ENCODE results near the gene PLRG1.
A peak's percentile ranks its signal among the peaks of the same experiment; 100 is the strongest.

The PLRG1 gene

DNA sequence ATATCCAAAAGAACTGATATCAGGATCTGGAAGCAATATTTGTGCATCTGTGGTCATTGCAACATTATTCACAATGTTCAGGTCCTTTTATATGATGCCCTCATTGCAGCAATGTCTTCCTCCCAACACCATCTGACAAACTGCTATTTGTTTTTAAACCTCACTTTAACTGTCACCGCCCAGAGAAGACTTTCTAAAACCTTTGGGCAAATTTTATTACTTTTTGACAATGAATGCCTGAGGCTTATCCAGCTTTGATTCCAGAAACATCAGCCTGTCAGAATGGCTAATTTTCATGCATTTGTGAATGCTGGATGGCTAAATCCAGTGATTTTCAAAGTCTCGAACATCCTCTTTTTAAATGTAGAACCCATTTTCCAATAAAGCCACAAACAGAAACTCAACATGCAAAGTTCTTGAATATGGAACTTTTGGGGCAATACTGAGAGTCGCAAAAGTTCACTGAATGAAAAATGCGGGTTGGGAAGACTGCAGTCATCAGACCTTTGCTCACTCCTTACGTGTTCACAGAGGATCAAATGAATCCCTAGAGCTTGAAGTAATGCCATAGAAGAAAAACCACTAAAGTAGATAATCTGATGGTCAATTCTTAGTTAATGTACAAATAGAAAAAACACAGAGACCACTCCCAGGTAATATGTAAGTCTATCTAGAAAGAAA is 23.1 kb upstream of the PLRG1 start:
- DNase-seq = no peak

DNA sequence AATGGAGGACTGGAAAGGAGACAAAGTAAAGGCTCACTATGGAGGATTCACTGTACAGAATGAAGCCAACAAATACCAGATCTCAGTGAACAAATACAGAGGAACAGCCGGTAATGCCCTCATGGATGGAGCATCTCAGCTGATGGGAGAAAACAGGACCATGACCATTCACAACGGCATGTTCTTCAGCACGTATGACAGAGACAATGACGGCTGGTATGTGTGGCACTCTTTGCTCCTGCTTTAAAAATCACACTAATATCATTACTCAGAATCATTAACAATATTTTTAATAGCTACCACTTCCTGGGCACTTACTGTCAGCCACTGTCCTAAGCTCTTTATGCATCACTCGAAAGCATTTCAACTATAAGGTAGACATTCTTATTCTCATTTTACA is 19.4 kb upstream of the PLRG1 start:
- DNase-seq = no peak

DNA sequence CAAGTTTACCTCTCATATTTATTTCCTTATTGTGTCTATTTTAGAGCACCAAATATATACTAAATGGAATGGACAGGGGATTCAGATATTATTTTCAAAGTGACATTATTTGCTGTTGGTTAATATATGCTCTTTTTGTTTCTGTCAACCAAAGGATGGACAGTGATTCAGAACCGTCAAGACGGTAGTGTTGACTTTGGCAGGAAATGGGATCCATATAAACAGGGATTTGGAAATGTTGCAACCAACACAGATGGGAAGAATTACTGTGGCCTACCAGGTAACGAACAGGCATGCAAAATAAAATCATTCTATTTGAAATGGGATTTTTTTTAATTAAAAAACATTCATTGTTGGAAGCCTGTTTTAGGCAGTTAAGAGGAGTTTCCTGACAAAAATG is 18.8 kb upstream of the PLRG1 start:
- no peak for DNase-seq

DNA sequence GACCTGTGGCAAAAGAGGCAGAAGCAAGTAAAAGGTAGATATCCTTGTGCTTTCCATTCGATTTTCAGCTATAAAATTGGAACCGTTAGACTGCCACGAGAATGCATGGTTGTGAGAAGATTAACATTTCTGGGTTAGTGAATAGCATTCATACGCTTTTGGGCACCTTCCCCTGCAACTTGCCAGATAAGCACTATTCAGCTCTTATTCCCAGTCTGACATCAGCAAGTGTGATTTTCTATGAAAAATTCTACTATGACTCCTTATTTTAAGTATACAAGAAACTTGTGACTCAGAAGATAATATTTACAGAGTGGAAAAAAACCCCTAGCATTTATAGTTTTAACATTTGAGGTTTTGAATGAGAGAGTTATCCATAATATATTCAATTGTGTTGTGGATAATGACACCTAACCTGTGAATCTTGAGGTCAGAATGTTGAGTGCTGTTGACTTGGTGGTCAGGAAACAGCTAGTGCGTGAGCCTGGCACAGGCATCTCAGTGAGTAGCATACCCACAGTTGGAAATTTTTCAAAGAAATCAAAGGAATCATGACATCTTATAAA is 16.5 kb upstream of the PLRG1 start:
- no peak for DNase-seq

DNA sequence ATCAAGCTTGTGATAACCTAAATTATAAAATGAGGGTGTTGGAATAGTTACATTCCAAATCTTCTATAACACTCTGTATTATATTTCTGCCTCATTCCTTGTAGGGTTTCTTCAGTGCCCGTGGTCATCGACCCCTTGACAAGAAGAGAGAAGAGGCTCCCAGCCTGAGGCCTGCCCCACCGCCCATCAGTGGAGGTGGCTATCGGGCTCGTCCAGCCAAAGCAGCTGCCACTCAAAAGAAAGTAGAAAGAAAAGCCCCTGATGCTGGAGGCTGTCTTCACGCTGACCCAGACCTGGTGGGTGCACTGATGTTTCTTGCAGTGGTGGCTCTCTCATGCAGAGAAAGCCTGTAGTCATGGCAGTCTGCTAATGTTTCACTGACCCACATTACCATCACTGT is 15.5 kb upstream of the PLRG1 start:
- no peak for DNase-seq

DNA sequence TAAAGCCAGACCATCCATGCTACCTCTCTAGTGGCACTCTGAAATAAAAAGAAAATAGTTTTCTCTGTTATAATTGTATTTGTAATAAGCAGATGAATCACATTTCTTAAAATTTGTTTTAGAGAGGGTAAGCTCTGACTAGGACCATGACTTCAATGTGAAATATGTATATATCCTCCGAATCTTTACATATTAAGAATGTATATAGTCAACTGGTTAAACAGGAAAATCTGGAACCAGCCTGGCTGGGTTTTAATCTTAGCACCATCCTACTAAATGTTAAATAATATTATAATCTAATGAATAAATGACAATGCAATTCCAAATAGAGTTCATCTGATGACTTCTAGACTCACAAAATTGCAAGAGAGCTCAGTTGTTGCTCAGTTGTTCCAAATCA is 14.1 kb upstream of the PLRG1 start:
- DNase-seq = no peak

DNA sequence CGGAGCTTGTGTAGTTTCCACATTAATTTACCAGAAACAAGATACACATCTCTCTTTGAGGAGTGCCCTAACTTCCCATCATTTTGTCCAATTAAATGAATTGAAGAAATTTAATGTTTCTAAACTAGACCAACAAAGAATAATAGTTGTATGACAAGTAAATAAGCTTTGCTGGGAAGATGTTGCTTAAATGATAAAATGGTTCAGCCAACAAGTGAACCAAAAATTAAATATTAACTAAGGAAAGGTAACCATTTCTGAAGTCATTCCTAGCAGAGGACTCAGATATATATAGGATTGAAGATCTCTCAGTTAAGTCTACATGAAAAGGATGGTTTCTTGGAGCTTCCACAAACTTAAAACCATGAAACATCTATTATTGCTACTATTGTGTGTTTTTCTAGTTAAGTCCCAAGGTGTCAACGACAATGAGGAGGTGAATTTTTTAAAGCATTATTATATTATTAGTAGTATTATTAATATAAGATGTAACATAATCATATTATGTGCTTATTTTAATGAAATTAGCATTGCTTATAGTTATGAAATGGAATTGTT is 12.6 kb upstream of the PLRG1 start, which contains the start of gene FGB:
TSS of gene FGB (plus strand) at position 315 of the 558 bp plus-strand sequence. CDS start at position 323, 8 bp downstream.
- no peak for DNase-seq

DNA sequence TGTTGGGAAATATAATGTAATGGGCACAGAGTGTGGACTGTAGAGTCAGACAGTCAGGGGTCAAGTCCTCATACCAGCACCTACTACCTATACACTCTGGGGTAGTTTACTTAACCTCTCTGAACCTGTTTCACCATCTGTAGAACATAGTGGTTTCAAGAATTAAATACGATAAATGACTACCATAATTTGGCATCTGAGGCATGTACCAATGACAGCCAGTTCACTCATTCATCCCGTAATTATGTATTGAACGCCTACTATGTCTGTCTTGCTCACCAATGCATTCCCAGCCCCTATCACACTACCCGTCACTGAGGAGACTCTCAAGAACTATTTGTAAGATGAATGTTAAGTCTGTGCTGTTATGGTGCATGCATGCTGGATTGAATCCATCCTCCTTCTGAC is 10.6 kb upstream of the PLRG1 start:
- no peak for DNase-seq

DNA sequence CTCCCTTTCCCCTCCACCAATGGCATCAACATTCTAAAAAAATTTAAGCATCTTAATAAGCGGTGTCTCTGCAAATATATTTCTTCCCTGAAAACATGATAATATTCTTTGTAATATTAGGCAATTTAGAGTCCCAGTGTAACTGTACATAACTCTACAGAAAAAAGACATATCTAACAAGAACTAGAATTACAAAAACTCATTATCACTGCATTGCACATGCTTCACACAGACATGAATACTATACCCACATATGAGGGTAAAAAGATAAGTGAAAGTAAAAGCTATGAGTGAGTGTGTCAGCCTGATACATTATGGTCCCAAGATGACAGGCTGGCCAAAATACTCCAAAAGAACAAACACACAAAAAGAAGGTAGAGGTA is 10.2 kb upstream of the PLRG1 start:
- DNase-seq = no peak

DNA sequence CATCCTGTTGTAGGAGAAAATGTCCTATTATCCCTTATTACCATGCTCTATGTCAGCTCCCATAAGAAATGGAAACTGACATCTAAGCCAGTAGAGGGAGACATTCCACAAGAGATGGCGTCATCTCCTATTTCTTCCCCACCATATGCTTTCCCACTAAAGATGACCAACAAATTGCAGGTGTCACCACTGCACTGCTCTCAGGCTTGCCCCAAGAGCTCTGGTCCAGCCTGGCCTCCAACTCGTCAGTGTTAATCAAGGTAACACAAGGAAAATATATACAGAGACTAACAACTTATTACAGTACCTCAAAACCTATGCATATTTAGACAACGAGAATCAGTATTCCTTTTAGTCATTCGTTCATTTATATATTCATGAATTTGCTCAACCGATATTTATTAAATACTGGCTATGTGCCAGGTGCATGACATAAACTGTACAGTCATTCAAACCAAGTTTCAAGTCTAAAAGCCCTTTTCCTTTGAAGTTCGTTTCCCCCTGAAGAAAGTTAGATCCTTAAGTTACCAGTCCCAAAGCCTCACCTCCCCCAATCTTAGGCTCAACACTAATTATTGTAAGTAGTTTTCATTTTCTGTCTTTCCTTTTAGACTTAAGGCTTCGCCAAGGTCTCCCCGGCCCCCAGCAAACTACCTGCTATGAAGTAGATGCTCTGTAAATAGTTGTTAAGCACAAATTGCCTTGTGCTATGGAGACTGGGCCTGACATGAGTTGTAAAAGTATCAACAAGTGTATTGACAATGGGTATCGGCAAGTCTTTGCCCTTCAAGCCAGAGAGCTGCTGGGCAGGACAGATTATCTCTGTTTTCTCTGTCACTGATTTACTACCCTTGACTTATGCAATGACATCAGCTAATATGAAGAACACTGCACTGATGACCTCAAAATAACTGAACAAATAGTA is 9.6 kb upstream of the PLRG1 start:
- DNase-seq = no peak

DNA sequence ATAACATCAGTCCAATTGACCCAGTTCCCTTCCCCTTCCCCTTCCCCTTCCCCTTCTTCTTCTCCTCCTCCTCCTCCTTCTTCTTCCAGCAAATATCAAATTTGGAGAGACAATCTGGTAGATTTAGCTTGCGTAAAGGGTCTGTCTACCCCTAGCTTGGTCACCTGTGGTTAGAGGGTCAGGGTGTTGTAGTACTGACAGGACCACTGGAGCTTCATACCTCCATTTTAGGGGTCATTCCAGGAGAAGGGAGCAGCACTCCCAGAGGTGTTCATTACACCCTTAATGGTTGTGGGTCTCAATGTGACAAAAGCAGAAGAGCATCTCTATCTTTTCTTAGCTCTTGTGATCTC is 8.9 kb upstream of the PLRG1 start:
- no peak for DNase-seq

DNA sequence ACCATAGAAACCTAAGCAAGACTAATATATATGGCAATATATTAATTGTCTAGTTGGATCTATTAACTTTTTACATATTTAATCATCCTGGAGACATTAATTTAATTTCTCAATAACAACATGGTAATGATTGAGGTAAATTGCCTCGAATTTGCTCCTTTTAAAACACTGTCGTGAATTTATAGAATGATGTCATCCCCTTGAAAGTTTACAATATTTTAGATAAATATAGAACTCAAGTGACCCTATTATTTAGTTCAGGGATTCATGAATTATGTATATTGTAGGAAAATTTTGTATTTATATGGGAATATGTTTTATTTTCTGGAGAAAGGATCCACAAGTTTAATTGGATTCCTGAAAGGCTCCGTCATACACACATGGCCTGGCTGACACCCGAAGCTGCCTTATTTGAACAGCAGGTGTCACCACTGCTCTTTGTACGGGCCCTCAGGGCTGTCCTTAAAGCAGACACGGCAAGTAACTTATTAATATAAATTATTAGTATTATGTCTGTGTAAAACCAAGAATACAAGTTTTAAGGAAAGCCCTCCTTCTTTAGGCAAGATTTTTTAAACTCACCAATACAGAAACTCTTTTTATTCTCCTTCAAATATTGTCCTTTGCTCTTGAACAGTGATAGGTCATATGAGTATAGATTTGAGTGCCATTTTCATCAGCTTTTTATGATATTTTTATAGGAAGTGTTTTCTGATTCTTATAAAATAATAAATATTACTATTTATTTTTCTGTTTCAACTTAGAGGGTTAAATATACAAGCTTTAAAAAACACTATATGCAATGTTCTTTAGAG is 1.9 kb upstream of the PLRG1 start:
- DNase-seq = peak; percentile 0

DNA sequence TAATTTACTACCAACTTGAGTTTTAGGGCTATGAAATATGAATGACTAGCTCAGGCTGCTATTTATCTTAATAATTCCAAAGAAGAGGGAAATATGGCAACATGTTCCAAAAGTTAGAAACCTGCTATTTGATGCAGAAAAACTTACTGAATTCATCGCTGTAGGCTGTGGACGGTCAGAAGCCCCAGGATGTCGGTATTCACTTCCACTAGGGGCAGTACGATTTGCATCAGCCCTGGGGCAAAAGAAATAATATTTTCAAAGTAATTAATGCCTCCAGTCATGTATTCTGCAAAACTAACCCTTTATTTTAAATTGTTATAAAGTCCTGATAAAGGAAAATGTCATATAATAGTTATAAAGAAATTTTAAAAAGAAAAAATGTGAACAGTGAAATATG is 4.5 kb downstream of the PLRG1 start:
- no peak for DNase-seq

DNA sequence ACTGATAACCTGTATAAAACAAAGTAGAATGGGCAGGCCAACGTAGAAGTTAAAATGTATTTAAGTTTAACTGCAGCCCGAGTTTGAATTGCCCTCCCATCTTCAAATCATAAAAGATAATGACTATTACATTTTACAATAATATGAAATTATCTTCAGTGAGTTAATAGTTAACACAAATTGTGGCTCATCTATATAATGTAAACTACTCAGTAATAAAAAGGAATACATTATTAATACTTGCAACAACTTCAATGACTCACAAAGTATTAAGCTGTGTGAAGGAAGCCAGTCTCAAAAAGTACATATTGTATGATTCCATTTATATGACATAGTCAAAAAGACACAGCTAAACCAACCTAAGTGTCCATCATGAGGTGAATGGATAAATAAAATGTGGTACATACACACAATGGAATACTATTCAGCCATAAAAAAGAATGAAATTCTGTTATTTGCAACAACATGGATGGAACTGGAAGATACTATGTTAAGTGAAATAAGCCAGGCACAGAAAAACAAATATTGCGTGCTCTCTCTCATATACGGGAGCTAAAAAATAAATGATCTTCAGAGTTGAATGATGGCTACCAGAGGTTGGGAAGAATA is 7.8 kb downstream of the PLRG1 start:
- DNase-seq = no peak

DNA sequence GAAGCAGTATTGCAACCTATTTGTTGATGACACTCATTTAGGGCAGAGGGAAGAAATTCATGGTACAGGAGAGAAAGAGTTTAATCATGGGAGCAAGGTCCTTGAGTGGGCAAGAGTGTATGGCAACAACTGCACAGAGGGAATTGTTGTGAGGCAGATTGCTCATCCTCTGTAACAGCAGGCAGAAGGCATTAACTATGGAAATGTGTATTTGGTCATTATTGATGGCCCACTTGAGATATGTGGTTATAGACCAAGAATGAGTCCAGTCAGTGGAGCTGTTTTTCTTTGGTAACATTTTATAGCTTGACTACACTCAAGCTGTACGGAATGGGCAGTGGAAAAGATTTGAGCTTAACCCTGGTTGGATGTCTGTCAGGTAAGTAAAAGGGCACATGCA is 15.9 kb downstream of the PLRG1 start:
- no peak for DNase-seq

DNA sequence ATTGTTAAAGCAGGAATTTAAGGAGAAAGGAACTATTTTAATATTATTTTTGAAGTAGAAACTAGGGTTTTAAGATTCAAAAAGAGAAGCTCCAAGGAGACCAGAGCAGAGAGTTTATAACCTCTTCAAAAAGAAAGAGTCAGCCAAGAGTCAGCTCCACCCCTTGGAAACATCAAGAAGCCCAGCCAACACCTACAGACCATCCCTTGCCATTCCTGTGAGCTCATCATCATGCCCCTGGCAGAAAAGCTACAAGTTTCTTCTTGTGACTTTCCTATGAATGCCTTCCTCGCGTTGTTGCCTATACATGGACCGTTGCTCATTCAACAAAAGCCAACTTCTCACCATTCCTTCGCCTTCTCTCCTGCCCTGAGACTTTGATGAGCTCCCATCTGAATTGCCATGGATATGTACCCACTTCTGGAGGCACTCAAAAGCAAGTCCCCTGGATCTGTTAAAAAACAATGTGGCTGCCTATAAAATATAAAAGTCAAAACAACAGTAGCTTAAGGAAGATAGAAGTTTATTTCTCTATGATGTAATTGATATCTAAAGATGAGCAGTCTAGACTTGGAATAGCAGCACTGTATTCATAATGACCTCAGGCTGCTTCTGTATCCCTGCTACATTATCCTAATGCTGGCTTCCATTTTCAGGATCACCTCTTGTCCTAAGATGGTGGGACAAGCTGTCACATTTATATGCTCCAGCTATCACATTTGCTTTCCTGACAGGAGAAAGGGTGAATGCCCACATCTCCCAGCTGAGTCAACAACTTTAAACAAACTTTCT is 20.3 kb downstream of the PLRG1 start:
- DNase-seq = no peak

DNA sequence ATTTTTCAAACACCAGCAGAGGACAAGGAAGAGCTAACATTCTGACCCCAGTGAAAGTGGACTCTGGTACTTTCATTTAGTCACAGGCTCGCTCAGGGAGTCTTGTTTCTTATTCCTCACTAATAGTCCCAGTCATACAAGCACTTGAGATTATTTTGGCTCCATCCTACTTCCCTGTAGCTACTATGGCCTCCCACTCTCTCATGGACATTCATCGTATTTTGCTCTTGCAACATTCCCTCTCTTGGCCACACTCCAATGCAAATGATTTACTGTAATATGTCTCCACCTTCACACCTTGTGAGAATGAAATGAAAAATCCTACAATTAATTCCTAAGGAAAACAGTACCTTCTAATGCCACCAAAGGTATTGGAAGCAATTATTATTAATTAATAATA is 21.3 kb downstream of the PLRG1 start:
- DNase-seq = no peak

DNA sequence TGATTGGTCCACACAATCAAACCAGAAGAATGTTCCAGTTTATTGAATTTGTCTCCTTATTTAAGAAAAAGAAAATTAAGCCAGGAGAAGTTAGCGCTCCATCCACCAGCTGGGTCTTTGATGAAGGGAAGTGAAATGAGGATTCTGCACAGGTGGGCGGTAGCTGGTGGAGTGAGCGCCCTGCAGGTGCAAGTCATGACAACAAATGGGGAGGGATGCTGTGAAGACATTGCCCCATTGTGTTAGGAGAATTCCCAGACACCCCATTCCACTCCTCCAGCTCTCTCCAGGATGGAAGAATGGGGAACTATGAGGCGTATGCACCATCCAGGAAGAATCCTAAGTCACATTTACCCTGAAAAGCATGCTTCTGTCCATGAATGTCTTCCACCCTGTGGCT is 22.9 kb downstream of the PLRG1 start:
- no peak for DNase-seq

DNA sequence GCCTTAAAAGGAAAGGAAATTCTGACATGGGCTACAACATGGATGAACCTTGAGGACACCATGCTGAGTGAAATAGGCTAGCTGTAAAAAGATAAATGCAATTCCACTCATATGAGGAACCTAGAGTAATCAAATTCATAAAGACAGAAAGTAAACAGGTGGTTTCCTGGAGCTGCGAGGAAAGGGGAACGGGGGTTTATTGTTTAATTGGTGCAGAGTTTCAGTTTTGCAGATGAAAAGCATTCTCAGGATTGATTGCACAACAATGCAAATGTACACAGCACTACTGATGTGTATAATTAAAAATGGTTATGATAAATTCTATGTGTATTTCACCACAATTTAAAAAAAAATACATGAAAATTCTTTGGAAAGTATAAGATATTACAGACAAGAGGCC is 24.0 kb downstream of the PLRG1 start:
- DNase-seq = no peak

DNA sequence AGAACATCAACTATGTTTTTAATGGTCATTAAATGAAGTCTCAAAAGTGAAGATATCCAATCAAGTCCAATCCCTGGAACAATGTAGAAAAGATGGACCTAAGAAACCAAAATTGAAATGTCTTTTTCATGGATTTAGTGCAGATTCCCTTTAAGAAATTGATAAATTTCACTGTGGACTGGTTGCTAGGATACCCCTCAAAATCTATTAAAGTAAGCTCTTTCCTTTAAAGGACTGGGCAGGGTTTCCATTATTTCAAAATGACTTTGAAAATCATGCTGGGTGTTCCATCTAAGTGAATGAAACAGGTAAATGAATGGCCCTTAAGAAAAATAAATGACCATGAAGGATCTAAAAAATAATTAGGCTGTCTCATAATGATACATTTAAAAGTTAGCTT is 28.6 kb downstream of the PLRG1 start:
- no peak for DNase-seq

DNA sequence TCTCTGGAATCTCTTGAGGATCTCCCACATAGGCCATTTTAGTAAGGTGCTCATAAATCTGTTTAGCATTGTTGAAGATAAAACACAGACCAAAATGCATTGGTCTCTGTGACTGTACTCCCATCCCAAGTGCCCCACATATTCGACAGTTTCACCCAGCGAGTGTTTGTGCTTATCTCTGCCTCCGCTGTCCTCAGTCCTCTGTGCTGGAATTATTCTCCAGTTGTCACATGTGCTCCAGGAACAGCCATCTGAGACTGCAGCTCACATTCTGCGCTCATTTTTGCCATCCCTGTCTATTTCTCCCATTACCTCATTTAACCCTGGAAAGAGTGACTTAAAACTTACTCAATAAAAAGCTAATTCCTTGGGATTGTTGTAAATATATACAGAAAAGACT is 31.0 kb downstream of the PLRG1 start:
- no peak for DNase-seq

DNA sequence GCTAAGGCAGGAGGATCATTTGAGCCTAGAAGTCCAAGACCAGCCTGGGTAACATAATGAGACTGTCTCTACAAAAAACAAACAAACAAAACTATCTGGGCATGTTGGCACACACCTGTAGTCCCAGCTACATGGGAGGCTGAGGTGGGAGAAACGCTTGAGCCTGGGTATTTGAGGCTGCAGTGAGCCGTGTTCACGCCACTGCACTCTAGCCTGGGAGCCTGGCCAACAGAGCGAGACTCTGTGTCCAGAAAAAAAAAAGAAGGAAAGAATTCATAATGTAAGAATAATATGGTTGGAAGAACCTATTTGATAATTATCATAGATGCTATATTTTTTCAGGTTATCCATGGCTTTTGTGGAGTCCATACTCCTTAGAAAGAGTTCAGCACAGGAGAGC is 32.6 kb downstream of the PLRG1 start:
- no peak for DNase-seq
